HEK293 (cell line): ENCODE data around the gene XDH.

Source experiments
- CTCF ChIA-PET: fragments of 350-600 bp; formaldehyde crosslinking; extraction: SDS; loops from one replicate; lab custom pipeline; 2021; ENCODE audit warnings: antibody characterized with exemption; lab: Yijun Ruan, JAX
- POLR2A ChIA-PET: fragments of 300-600 bp; formaldehyde crosslinking; extraction: SDS; loops from one replicate; lab custom pipeline; 2020; ENCODE audit warnings: antibody characterized with exemption, inconsistent platforms; lab: Yijun Ruan, JAX
- H3K27ac ChIP-seq: fragments of 200-500 bp; sonication (Bioruptor generic); 2 replicates; pipeline ENCODE4 v1.5.1; 2014; ENCODE audit warnings: low read depth, low read length, control low read depth, inconsistent platforms; ENCODE audit errors: extremely low read depth
- H3K36me3 ChIP-seq, 2 experiments: fragments of 200-500 bp in 1 of 2; sonication (Bioruptor generic) in 1 of 2; 1 replicate in 1 of 2; 2 replicates in 1 of 2; pipeline ENCODE4 v1.5.1; 2014 to 2017; ENCODE audit warnings: inconsistent platforms in 2 of 2, low read length in 2 of 2; ENCODE audit not compliant: control insufficient read depth in 2 of 2, insufficient read depth in 1 of 2
- H3K4me1 ChIP-seq: fragments of 200-500 bp; sonication (Bioruptor generic); 2 replicates; pipeline ENCODE4 v1.5.1; 2014; ENCODE audit warnings: mild to moderate bottlenecking, low read length, inconsistent platforms; ENCODE audit not compliant: control insufficient read depth, insufficient read depth
- H3K4me3 ChIP-seq: 2 replicates; pipeline ENCODE4 v1.5.1; 2011; ENCODE audit warnings: low read depth, mild to moderate bottlenecking, control low read depth, low read length, moderate library complexity
- H3K9me3 ChIP-seq: fragments of 200-500 bp; sonication (Bioruptor generic); 2 replicates; pipeline ENCODE4 v1.5.1; 2014; ENCODE audit warnings: low read depth, low read length, inconsistent platforms; ENCODE audit not compliant: control insufficient read depth, insufficient read depth
- GLI2 ChIP-seq: fragments of 450-650 bp; formaldehyde crosslinking; IDR thresholded peaks from 2 replicates; pipeline ENCODE4; 2017; ENCODE audit warnings: missing biosample characterization, missing genetic modification characterization, low read depth, borderline replicate concordance
- KLF10 ChIP-seq: fragments of 450-650 bp; IDR thresholded peaks from 2 replicates; pipeline ENCODE4 v1.5.1; 2018; ENCODE audit warnings: missing biosample characterization, mild to moderate bottlenecking, missing genetic modification characterization
- KLF8 ChIP-seq: fragments of 450-650 bp; formaldehyde crosslinking; IDR thresholded peaks from 2 replicates; pipeline ENCODE4 v1.5.1; 2016; ENCODE audit warnings: missing biosample characterization, missing genetic modification characterization
- SCRT1 ChIP-seq: fragments of 450-650 bp; formaldehyde crosslinking; IDR thresholded peaks from 2 replicates; pipeline ENCODE4 v1.5.1; 2016; ENCODE audit warnings: missing biosample characterization, missing genetic modification characterization, borderline replicate concordance
- TCF7L2 ChIP-seq: IDR thresholded peaks from 2 replicates; pipeline ENCODE4 v1.6.1; 2011; ENCODE audit warnings: low read depth, mild to moderate bottlenecking, inconsistent platforms, low read length, moderate library complexity, borderline replicate concordance
- YY2 ChIP-seq: fragments of 450-650 bp; formaldehyde crosslinking; IDR thresholded peaks from 2 replicates; pipeline ENCODE4 v1.5.1; 2016; ENCODE audit warnings: missing biosample characterization, missing genetic modification characterization
- ZBTB1 ChIP-seq: fragments of 450-650 bp; formaldehyde crosslinking; IDR thresholded peaks from 2 replicates; pipeline ENCODE4 v1.5.1; 2016; ENCODE audit warnings: missing biosample characterization, missing genetic modification characterization
- ZFHX2 ChIP-seq: fragments of 450-650 bp; formaldehyde crosslinking; conservative IDR thresholded peaks from 2 replicates; pipeline ENCODE4 v1.5.1; 2016; ENCODE audit warnings: missing biosample characterization, missing genetic modification characterization
- ZFP69B ChIP-seq: fragments of 450-650 bp; formaldehyde crosslinking; IDR thresholded peaks from 2 replicates; pipeline ENCODE4 v1.5.1; 2016; ENCODE audit warnings: missing biosample characterization, missing genetic modification characterization
- ZNF221 ChIP-seq: fragments of 450-650 bp; formaldehyde crosslinking; IDR thresholded peaks from 2 replicates; pipeline ENCODE4 v1.5.1; 2017; ENCODE audit warnings: missing biosample characterization, missing genetic modification characterization, borderline replicate concordance
- ZNF274 ChIP-seq, 2 experiments: fragments of 200-500 bp in 1 of 2; fragments of 450-650 bp in 1 of 2; sonication (Bioruptor generic) in 1 of 2; formaldehyde crosslinking in 1 of 2; IDR thresholded peaks; 2 replicates each; pipeline versions ENCODE4 v1.5.1 to v1.6.1; 2014 to 2016; ENCODE audit warnings: borderline replicate concordance in 1 of 2, inconsistent platforms in 1 of 2, low read length in 1 of 2, missing biosample characterization in 1 of 2, missing genetic modification characterization in 1 of 2
- ZNF324 ChIP-seq: fragments of 450-650 bp; formaldehyde crosslinking; IDR thresholded peaks from 2 replicates; pipeline ENCODE4 v1.5.1; 2016; ENCODE audit warnings: missing biosample characterization, missing genetic modification characterization
- ZNF335 ChIP-seq: fragments of 450-650 bp; formaldehyde crosslinking; conservative IDR thresholded peaks from 2 replicates; pipeline ENCODE4 v1.5.1; 2016; ENCODE audit warnings: missing biosample characterization, missing genetic modification characterization
- ZNF341 ChIP-seq: fragments of 450-650 bp; formaldehyde crosslinking; IDR thresholded peaks from 2 replicates; pipeline ENCODE4; 2016; ENCODE audit warnings: low read depth, missing biosample characterization, missing genetic modification characterization
- ZNF394 ChIP-seq: fragments of 450-650 bp; formaldehyde crosslinking; IDR thresholded peaks from 2 replicates; pipeline ENCODE4 v1.5.1; 2016; ENCODE audit warnings: missing biosample characterization, missing genetic modification characterization, mild to moderate bottlenecking, moderate library complexity, borderline replicate concordance
- ZNF404 ChIP-seq: fragments of 450-650 bp; formaldehyde crosslinking; IDR thresholded peaks from 2 replicates; pipeline ENCODE4 v1.5.1; 2017; ENCODE audit warnings: missing biosample characterization, missing genetic modification characterization
- ZNF530 ChIP-seq: fragments of 450-650 bp; formaldehyde crosslinking; IDR thresholded peaks from 2 replicates; pipeline ENCODE4 v1.5.1; 2016; ENCODE audit warnings: low read depth, missing biosample characterization, missing genetic modification characterization
- ZNF549 ChIP-seq: fragments of 450-650 bp; IDR thresholded peaks from 2 replicates; pipeline ENCODE4 v1.5.1; 2018; ENCODE audit warnings: missing biosample characterization, missing genetic modification characterization, mild to moderate bottlenecking, inconsistent platforms, moderate library complexity
- ZNF654 ChIP-seq: fragments of 450-650 bp; formaldehyde crosslinking; IDR thresholded peaks from 2 replicates; pipeline ENCODE4 v1.5.1; 2016; ENCODE audit warnings: low read depth, missing biosample characterization, missing genetic modification characterization
- ZNF777 ChIP-seq: fragments of 450-650 bp; formaldehyde crosslinking; IDR thresholded peaks from 2 replicates; pipeline ENCODE4 v1.5.1; 2017; ENCODE audit warnings: missing biosample characterization, missing genetic modification characterization, borderline replicate concordance
- ZXDB ChIP-seq: fragments of 450-650 bp; formaldehyde crosslinking; IDR thresholded peaks from 2 replicates; pipeline ENCODE4 v1.5.1; 2016; ENCODE audit warnings: missing biosample characterization, missing genetic modification characterization
- TF ChIP-seq, protein P1 (sequence below): fragments of 450-650 bp; formaldehyde crosslinking; IDR thresholded peaks from 2 replicates; pipeline ENCODE4 v1.5.1; 2016; ENCODE audit warnings: missing biosample characterization, missing genetic modification characterization, low read depth
- TF ChIP-seq, protein P2 (sequence below): fragments of 450-650 bp; formaldehyde crosslinking; IDR thresholded peaks from 2 replicates; pipeline ENCODE4 v1.5.1; 2016; ENCODE audit warnings: missing biosample characterization, missing genetic modification characterization
- TF ChIP-seq, protein P3 (sequence below): fragments of 450-650 bp; formaldehyde crosslinking; IDR thresholded peaks from 2 replicates; pipeline ENCODE4 v1.5.1; 2016; ENCODE audit warnings: missing biosample characterization, missing genetic modification characterization
- TF ChIP-seq, protein P4 (sequence below): fragments of 450-650 bp; formaldehyde crosslinking; IDR thresholded peaks from 2 replicates; pipeline ENCODE4 v1.5.1; 2016; ENCODE audit warnings: missing biosample characterization, missing genetic modification characterization, low read depth

Gene XDH

DNA sequence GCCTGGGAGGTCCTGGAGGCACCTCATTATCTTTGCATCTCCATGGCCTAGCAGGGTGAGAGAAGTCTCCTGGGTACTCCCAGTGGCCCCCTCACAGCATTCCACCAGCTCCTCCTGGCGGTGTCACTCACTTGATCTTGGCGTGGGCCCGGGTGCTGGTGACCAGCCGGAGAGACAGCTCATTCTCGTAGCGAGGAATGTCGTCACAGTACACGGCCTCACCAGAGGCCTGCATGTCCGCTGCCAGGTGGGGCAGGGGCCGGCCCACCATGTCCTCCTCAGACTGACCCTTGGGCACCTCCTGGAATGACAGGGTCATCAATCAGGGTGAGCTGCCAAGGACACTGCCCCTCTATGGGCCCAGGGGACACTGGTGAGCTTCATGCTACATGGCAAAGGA lies 42.4 kb downstream of the XDH start (continued):
- TF ChIP-seq, protein P1, sequence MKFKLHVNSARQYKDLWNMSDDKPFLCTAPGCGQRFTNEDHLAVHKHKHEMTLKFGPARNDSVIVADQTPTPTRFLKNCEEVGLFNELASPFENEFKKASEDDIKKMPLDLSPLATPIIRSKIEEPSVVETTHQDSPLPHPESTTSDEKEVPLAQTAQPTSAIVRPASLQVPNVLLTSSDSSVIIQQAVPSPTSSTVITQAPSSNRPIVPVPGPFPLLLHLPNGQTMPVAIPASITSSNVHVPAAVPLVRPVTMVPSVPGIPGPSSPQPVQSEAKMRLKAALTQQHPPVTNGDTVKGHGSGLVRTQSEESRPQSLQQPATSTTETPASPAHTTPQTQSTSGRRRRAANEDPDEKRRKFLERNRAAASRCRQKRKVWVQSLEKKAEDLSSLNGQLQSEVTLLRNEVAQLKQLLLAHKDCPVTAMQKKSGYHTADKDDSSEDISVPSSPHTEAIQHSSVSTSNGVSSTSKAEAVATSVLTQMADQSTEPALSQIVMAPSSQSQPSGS (tag by site-specific recombination) = no peak

DNA sequence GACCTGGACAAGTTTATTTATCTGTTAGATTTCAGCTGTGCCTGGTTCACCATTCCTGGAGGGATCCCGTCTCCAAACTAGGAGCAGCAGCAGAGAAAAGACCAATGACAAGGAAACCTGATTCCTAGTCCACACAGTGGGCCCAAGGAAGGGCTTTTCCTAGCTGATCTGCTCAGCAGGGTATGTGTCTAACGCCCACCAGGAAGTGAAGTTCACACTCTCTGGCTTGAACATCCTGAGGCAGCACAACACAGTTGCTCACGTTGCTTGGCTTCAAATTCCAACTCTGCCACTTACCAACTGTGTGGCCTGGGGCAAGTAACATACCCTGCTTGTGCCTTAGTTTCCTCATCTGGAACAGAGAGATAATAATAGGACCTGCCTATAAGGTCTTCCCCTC lies 42.9 kb downstream of the XDH start:
- Histone ChIP-seq H3K36me3 (no peaks in the 10 kb centered on the region), H3K4me1 (no peaks in the 10 kb centered on the region), H3K9me3 (no peaks in the 10 kb centered on the region), H3K27ac (no peak overlapping the region), H3K4me3 (no peak overlapping the region)
- ChIA-PET CTCF (no interaction called here), POLR2A (no interaction called here)
- TF ChIP-seq, protein P2, sequence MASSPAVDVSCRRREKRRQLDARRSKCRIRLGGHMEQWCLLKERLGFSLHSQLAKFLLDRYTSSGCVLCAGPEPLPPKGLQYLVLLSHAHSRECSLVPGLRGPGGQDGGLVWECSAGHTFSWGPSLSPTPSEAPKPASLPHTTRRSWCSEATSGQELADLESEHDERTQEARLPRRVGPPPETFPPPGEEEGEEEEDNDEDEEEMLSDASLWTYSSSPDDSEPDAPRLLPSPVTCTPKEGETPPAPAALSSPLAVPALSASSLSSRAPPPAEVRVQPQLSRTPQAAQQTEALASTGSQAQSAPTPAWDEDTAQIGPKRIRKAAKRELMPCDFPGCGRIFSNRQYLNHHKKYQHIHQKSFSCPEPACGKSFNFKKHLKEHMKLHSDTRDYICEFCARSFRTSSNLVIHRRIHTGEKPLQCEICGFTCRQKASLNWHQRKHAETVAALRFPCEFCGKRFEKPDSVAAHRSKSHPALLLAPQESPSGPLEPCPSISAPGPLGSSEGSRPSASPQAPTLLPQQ = no peak
- TF ChIP-seq GLI2 = no peak
- no peak for TF ChIP-seq ZNF777 (tag by site-specific recombination)
- TF ChIP-seq, protein P3, sequence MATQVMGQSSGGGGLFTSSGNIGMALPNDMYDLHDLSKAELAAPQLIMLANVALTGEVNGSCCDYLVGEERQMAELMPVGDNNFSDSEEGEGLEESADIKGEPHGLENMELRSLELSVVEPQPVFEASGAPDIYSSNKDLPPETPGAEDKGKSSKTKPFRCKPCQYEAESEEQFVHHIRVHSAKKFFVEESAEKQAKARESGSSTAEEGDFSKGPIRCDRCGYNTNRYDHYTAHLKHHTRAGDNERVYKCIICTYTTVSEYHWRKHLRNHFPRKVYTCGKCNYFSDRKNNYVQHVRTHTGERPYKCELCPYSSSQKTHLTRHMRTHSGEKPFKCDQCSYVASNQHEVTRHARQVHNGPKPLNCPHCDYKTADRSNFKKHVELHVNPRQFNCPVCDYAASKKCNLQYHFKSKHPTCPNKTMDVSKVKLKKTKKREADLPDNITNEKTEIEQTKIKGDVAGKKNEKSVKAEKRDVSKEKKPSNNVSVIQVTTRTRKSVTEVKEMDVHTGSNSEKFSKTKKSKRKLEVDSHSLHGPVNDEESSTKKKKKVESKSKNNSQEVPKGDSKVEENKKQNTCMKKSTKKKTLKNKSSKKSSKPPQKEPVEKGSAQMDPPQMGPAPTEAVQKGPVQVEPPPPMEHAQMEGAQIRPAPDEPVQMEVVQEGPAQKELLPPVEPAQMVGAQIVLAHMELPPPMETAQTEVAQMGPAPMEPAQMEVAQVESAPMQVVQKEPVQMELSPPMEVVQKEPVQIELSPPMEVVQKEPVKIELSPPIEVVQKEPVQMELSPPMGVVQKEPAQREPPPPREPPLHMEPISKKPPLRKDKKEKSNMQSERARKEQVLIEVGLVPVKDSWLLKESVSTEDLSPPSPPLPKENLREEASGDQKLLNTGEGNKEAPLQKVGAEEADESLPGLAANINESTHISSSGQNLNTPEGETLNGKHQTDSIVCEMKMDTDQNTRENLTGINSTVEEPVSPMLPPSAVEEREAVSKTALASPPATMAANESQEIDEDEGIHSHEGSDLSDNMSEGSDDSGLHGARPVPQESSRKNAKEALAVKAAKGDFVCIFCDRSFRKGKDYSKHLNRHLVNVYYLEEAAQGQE (tag by site-specific recombination) = no peak
- TF ChIP-seq ZNF394 (tag by site-specific recombination) = no peak
- no peak for TF ChIP-seq KLF10
- TF ChIP-seq ZNF335 (tag by site-specific recombination) = no peak
- TF ChIP-seq YY2 (tag by site-specific recombination) = no peak
- TF ChIP-seq ZNF324 (tag by site-specific recombination) = no peak
- TF ChIP-seq ZNF274 (IDR thresholded peaks at IDR 0.05; ENCODE audit: low read length) = no peak
- TF ChIP-seq ZNF274 (tag by site-specific recombination; IDR thresholded peaks at IDR 0.05; ENCODE audit: borderline replicate concordance) = no peak
- no peak for TF ChIP-seq ZNF530
- TF ChIP-seq ZXDB = no peak

DNA sequence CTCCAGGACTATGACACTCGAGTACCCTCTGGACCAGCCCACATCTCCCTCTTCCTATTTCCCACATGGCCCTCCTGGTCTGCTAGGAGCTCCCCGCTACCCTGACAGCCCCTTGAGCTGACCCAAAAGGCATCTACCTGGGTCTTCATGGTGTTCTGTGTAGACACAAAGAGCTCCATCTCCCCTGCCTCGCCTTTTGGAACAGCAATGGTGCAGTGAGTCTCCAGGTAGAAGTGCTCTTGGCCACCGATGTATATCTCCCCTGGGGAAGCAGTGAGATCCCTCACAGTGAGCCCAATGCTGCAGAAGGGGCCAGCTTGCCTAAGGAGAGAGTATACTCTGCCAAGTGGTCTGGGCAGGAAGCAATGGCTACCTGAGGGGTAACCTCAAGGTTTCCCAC lies 47.8 kb downstream of the XDH start:
- ChIA-PET CTCF (interaction anchor here (0.6 to 0.7 kb wide), 2 partner anchors 136 to 232 kb away, joined by 3 to 5 read pairs; no protein-coding TSS in a partner anchor), POLR2A (no interaction called here)
- no peak overlapping the region for H3K4me3 ChIP-seq
- H3K9me3 ChIP-seq = no peaks in the 10 kb centered on the region
- no peak overlapping the region for H3K27ac ChIP-seq
- no peaks in the 10 kb centered on the region for H3K36me3 ChIP-seq
- H3K4me1 ChIP-seq = no peaks in the 10 kb centered on the region
- no peak for TF ChIP-seq ZFHX2 (tag by site-specific recombination)
- no peak for TF ChIP-seq ZNF549 (tag by site-specific recombination)
- no peak for TF ChIP-seq KLF8 (tag by site-specific recombination)
- no peak for TF ChIP-seq TCF7L2
- TF ChIP-seq ZNF404 = no peak
- no peak for TF ChIP-seq ZNF341 (tag by site-specific recombination)
- TF ChIP-seq ZFP69B = no peak
- no peak for TF ChIP-seq ZNF221 (tag by site-specific recombination)
- no peak for TF ChIP-seq ZBTB1 (tag by site-specific recombination)
- TF ChIP-seq ZNF654 (tag by site-specific recombination) = no peak
- TF ChIP-seq, protein P4, sequence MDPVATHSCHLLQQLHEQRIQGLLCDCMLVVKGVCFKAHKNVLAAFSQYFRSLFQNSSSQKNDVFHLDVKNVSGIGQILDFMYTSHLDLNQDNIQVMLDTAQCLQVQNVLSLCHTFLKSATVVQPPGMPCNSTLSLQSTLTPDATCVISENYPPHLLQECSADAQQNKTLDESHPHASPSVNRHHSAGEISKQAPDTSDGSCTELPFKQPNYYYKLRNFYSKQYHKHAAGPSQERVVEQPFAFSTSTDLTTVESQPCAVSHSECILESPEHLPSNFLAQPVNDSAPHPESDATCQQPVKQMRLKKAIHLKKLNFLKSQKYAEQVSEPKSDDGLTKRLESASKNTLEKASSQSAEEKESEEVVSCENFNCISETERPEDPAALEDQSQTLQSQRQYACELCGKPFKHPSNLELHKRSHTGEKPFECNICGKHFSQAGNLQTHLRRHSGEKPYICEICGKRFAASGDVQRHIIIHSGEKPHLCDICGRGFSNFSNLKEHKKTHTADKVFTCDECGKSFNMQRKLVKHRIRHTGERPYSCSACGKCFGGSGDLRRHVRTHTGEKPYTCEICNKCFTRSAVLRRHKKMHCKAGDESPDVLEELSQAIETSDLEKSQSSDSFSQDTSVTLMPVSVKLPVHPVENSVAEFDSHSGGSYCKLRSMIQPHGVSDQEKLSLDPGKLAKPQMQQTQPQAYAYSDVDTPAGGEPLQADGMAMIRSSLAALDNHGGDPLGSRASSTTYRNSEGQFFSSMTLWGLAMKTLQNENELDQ (tag by site-specific recombination) = no peak
- no peak for TF ChIP-seq SCRT1 (tag by site-specific recombination)
